GM19043 (cell line): ENCODE data around the gene PLA2G2F.

Source experiments
- ATAC-seq: cut with Tn5 transposase; IDR thresholded peaks from one replicate; pipeline ENCODE4 v1.9.1; 2021; ENCODE audit warnings: low read depth; ENCODE audit not compliant: unreplicated experiment

Gene PLA2G2F

GRCh38 chr1:20187103-20187812 is 48.1 kb downstream of the PLA2G2F start:
- no peak for ATAC-seq

- ATAC-seq: no peak
Measured at GRCh38 chr1:20187813-20188454, 48.8 kb downstream of the PLA2G2F start.

GRCh38 chr1:20188455-20188817 is 49.3 kb downstream of the PLA2G2F start:
- ATAC-seq: no peak

GRCh38 chr1:20189664-20190063 is 50.5 kb downstream of the PLA2G2F start:
- ATAC-seq: no peak

GRCh38 chr1:20190256-20191160 is 51.4 kb downstream of the PLA2G2F start:
- ATAC-seq: no peak

- ATAC-seq: no peak
Measured at GRCh38 chr1:20191266-20191825, 52.2 kb downstream of the PLA2G2F start.

- no peak for ATAC-seq
Measured at GRCh38 chr1:20192364-20192763, 53.2 kb downstream of the PLA2G2F start.

GRCh38 chr1:20192871-20193411 is 53.8 kb downstream of the PLA2G2F start:
- ATAC-seq: no peak

GRCh38 chr1:20194224-20194623 is 55.1 kb downstream of the PLA2G2F start:
- no peak for ATAC-seq

- no peak for ATAC-seq
Measured at GRCh38 chr1:20194757-20195461, 55.8 kb downstream of the PLA2G2F start.

- no peak for ATAC-seq
Measured at GRCh38 chr1:20195462-20195780, 56.3 kb downstream of the PLA2G2F start.

GRCh38 chr1:20197329-20197791 is 58.2 kb downstream of the PLA2G2F start:
- no peak for ATAC-seq

- no peak for ATAC-seq
Measured at GRCh38 chr1:20198296-20198695, 59.2 kb downstream of the PLA2G2F start.

- no peak for ATAC-seq
Measured at GRCh38 chr1:20198918-20199317, 59.8 kb downstream of the PLA2G2F start.

- no peak for ATAC-seq
Measured at GRCh38 chr1:20199403-20199802, 60.3 kb downstream of the PLA2G2F start.

- ATAC-seq: no peak
Measured at GRCh38 chr1:20199840-20200239, 60.7 kb downstream of the PLA2G2F start.
